ENCODE measurements around the gene GCN1.

Gene GCN1

GRCh38 chr12:120181991-120182631, 12.4 kb downstream of the GCN1 start:
- H3K4me3 ChIP-seq (ENCODE audit: low read depth, low read length): no peak overlapping the region
- DNase-seq (ENCODE audit: low read depth): no peak
- TF ChIP-seq MAX (IDR thresholded peaks at IDR 0.05; ENCODE audit: low read depth, low read length) (no peak), CTCF (IDR thresholded peaks at IDR 0.05; ENCODE audit: low read depth, low read length) (no peak), MYC (IDR thresholded peaks at IDR 0.05; ENCODE audit: low read depth, low read length) (no peak), POLR2A (IDR thresholded peaks at IDR 0.05; ENCODE audit: extremely low read depth, insufficient read length) (no peak)

DNA sequence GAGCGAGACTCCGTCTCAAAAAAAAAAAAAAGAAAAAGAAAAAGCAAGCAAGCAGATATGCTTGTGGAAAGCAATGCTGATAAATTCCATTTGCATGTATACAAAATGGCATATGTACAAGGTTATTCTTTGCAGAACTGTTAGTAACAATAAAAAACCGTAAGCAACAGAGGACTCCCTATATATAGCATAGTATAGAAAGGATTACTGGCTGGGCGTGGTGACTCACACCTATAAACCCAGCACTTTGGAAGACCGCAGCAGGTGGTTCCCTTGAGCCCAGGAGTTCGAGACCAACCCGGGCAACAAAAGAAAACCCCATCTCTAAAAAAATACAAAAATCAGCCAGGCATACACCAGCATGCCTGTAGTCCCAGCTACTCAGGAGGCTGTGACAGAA, 13.5 kb downstream of the GCN1 start:
- no peak for TF ChIP-seq MAX (IDR thresholded peaks at IDR 0.05; ENCODE audit: low read depth, low read length)
- TF ChIP-seq MYC (IDR thresholded peaks at IDR 0.05; ENCODE audit: low read depth, low read length): no peak
- TF ChIP-seq POLR2A (IDR thresholded peaks at IDR 0.05; ENCODE audit: extremely low read depth, insufficient read length): no peak
- TF ChIP-seq CTCF (IDR thresholded peaks at IDR 0.05; ENCODE audit: low read depth, low read length): no peak
- DNase-seq (ENCODE audit: low read depth): no peak
- no peak overlapping the region for H3K4me3 ChIP-seq (ENCODE audit: low read depth, low read length)

DNA sequence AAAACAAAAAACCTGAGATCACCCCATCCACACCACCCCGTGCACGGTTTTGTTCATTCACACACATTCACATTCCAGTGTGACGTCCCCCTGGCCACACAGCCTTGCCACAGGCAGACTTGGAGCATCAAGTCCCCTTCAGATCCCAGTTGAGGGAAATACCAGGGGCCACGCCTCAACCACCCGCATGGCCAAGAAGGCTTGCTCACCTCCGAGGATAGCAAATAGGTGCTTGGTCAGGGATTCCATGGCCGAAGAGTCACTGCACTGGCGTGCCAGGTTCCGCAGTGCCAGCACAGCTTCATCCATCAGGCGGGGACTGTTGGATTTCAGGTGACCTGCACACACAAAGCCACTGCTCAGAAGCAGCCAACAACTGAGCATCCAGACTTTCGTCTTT, 19.0 kb downstream of the GCN1 start:
- no peak overlapping the region for H3K4me3 ChIP-seq (ENCODE audit: low read depth, low read length)
- TF ChIP-seq CTCF (IDR thresholded peaks at IDR 0.05; ENCODE audit: low read depth, low read length) (no peak), MAX (IDR thresholded peaks at IDR 0.05; ENCODE audit: low read depth, low read length) (no peak), MYC (IDR thresholded peaks at IDR 0.05; ENCODE audit: low read depth, low read length) (no peak), POLR2A (IDR thresholded peaks at IDR 0.05; ENCODE audit: extremely low read depth, insufficient read length) (no peak)
- DNase-seq (ENCODE audit: low read depth): no peak

GRCh38 chr12:120175062-120175461, 19.5 kb downstream of the GCN1 start:
- H3K4me3 ChIP-seq (ENCODE audit: low read depth, low read length): no peak overlapping the region
- TF ChIP-seq CTCF (IDR thresholded peaks at IDR 0.05; ENCODE audit: low read depth, low read length) (no peak), MAX (IDR thresholded peaks at IDR 0.05; ENCODE audit: low read depth, low read length) (no peak), POLR2A (IDR thresholded peaks at IDR 0.05; ENCODE audit: extremely low read depth, insufficient read length) (no peak), MYC (IDR thresholded peaks at IDR 0.05; ENCODE audit: low read depth, low read length) (no peak)
- DNase-seq (ENCODE audit: low read depth): no peak

DNA sequence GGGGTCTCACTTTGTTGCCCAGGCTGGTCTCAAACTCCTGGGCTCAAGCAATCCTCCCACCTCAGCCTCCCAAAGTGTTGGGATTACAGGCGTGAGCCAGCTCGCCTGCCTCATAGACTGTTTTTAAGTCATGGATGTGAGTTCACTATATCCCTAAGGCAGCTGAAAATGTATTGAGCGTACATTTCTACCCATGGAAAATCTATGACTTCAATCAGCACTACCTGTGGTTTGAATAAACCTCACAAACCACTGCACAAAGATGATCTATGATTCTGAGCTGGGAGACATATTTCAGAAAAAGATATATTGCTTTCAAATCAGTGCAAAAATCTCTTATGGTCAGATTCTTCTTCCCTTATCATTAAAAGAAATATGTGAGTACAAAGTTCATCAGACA, 22.5 kb downstream of the GCN1 start:
- no peak for TF ChIP-seq MYC (IDR thresholded peaks at IDR 0.05; ENCODE audit: low read depth, low read length)
- no peak for TF ChIP-seq POLR2A (IDR thresholded peaks at IDR 0.05; ENCODE audit: extremely low read depth, insufficient read length)
- no peak for TF ChIP-seq MAX (IDR thresholded peaks at IDR 0.05; ENCODE audit: low read depth, low read length)
- TF ChIP-seq CTCF (IDR thresholded peaks at IDR 0.05; ENCODE audit: low read depth, low read length): no peak
- H3K4me3 ChIP-seq (ENCODE audit: low read depth, low read length): no peak overlapping the region
- DNase-seq (ENCODE audit: low read depth): no peak

Measured in NB4 (cell line).